Measurements from ENCODE around the gene KRT32. TPM values are rescaled to one million over a fixed set of nuclear protein-coding genes. Genes with fewer than 3 reads are reported as not detected.

KRT32 gene
- polyA plus RNA-seq, 1 donor (not counting 4 experiments of a cell fraction or from before 2014, with no cell fraction given), result not detected

- TF ChIP-seq EZH2 (IDR thresholded peaks at IDR 0.05; ENCODE audit: low read length), result no peak
- TF ChIP-seq, protein P1, sequence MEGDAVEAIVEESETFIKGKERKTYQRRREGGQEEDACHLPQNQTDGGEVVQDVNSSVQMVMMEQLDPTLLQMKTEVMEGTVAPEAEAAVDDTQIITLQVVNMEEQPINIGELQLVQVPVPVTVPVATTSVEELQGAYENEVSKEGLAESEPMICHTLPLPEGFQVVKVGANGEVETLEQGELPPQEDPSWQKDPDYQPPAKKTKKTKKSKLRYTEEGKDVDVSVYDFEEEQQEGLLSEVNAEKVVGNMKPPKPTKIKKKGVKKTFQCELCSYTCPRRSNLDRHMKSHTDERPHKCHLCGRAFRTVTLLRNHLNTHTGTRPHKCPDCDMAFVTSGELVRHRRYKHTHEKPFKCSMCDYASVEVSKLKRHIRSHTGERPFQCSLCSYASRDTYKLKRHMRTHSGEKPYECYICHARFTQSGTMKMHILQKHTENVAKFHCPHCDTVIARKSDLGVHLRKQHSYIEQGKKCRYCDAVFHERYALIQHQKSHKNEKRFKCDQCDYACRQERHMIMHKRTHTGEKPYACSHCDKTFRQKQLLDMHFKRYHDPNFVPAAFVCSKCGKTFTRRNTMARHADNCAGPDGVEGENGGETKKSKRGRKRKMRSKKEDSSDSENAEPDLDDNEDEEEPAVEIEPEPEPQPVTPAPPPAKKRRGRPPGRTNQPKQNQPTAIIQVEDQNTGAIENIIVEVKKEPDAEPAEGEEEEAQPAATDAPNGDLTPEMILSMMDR (optimal IDR thresholded peaks at IDR 0.05 in 1 of 3, IDR thresholded peaks at IDR 0.05 in 1 of 3, conservative IDR thresholded peaks at IDR 0.05 in 1 of 3; ENCODE audit: extremely low read depth in 1 of 3, insufficient read depth in 2 of 3, low read length in 3 of 3), result no peak
- no peak for FAIRE-seq
- H3K27ac ChIP-seq (ENCODE audit: control insufficient read depth, insufficient read depth, low read length), result no peak overlapping the region
- H3K4me1 ChIP-seq (ENCODE audit: control insufficient read depth, extremely low read depth, insufficient read depth, low read length), result peaks cover 9% of the 10 kb centered on the region
- dilution Hi-C loops (cut with MboI; ENCODE audit: extremely low pct_ligation_motif_present, low sequenced_read_pairs), result no loop called here
- no peaks in the 10 kb centered on the region for H3K36me3 ChIP-seq (ENCODE audit: control insufficient read depth in 2 of 2, extremely low read depth in 1 of 2, insufficient read depth in 2 of 2, low read length in 2 of 2)
- no peaks in the 10 kb centered on the region for H3K9me3 ChIP-seq (ENCODE audit: control insufficient read depth, low read depth, low read length)
- H3K9me1 ChIP-seq (ENCODE audit: control insufficient read depth, extremely low read depth, insufficient read depth, low read length), result no peaks in the 10 kb centered on the region
- no peak overlapping the region for H3K9ac ChIP-seq (ENCODE audit: control insufficient read depth, extremely low read depth, insufficient read depth, low read length)
- no peak overlapping the region for H3K4me3 ChIP-seq (ENCODE audit: control insufficient read depth in 2 of 3, extremely low read depth in 1 of 3, insufficient read depth in 2 of 3, low read depth in 1 of 3, low read length in 3 of 3)
- H3K4me2 ChIP-seq (ENCODE audit: control insufficient read depth, extremely low read depth, insufficient read depth, low read depth, low read length), result no peak overlapping the region
- no peaks in the 10 kb centered on the region for H4K20me1 ChIP-seq (ENCODE audit: control insufficient read depth, extremely low read depth, insufficient read depth, low read length)
- no peaks in the 10 kb centered on the region for H3K79me2 ChIP-seq (ENCODE audit: control insufficient read depth, insufficient read depth, low read length)
- H3K27me3 ChIP-seq (ENCODE audit: control insufficient read depth, extremely low read depth, insufficient read depth, low read length), result no peaks in the 10 kb centered on the region
- no peak for DNase-seq (ENCODE audit: low read depth, low spot score)
- no peak overlapping the region for H2AFZ ChIP-seq (ENCODE audit: control insufficient read depth, low read length)
Measured at GRCh38 chr17:41491476-41491875, 24.3 kb upstream of the KRT32 start.

- peaks cover 9% of the 10 kb centered on the region for H3K4me1 ChIP-seq (ENCODE audit: control insufficient read depth, extremely low read depth, insufficient read depth, low read length)
- no peaks in the 10 kb centered on the region for H3K36me3 ChIP-seq (ENCODE audit: control insufficient read depth in 2 of 2, extremely low read depth in 1 of 2, insufficient read depth in 2 of 2, low read length in 2 of 2)
- DNase-seq (ENCODE audit: low read depth, low spot score) (no peak), FAIRE-seq (no peak)
- no peak overlapping the region for H2AFZ ChIP-seq (ENCODE audit: control insufficient read depth, low read length)
- H3K4me2 ChIP-seq (ENCODE audit: control insufficient read depth, extremely low read depth, insufficient read depth, low read depth, low read length), result no peak overlapping the region
- no peak overlapping the region for H3K4me3 ChIP-seq (ENCODE audit: control insufficient read depth in 2 of 3, extremely low read depth in 1 of 3, insufficient read depth in 2 of 3, low read depth in 1 of 3, low read length in 3 of 3)
- H3K27ac ChIP-seq (ENCODE audit: control insufficient read depth, insufficient read depth, low read length), result no peak overlapping the region
- no peak for TF ChIP-seq EZH2 (IDR thresholded peaks at IDR 0.05; ENCODE audit: low read length)
- TF ChIP-seq, protein P1 (optimal IDR thresholded peaks at IDR 0.05 in 1 of 3, IDR thresholded peaks at IDR 0.05 in 1 of 3, conservative IDR thresholded peaks at IDR 0.05 in 1 of 3; ENCODE audit: extremely low read depth in 1 of 3, insufficient read depth in 2 of 3, low read length in 3 of 3), result no peak
- dilution Hi-C loops (cut with MboI; ENCODE audit: extremely low pct_ligation_motif_present, low sequenced_read_pairs), result no loop called here
- no peaks in the 10 kb centered on the region for H3K9me3 ChIP-seq (ENCODE audit: control insufficient read depth, low read depth, low read length)
- H3K9me1 ChIP-seq (ENCODE audit: control insufficient read depth, extremely low read depth, insufficient read depth, low read length), result no peaks in the 10 kb centered on the region
- no peaks in the 10 kb centered on the region for H4K20me1 ChIP-seq (ENCODE audit: control insufficient read depth, extremely low read depth, insufficient read depth, low read length)
- no peaks in the 10 kb centered on the region for H3K27me3 ChIP-seq (ENCODE audit: control insufficient read depth, extremely low read depth, insufficient read depth, low read length)
- H3K79me2 ChIP-seq (ENCODE audit: control insufficient read depth, insufficient read depth, low read length), result no peaks in the 10 kb centered on the region
- H3K9ac ChIP-seq (ENCODE audit: control insufficient read depth, extremely low read depth, insufficient read depth, low read length), result no peak overlapping the region
Measured at GRCh38 chr17:41490000-41490990, 23.1 kb upstream of the KRT32 start.

All from keratinocyte (primary cell).